Testis (tissue), 3 donors: ENCODE results near the gene ACER2. TPM values are rescaled to one million over a fixed set of nuclear protein-coding genes. Genes with fewer than 3 reads are reported as not detected.

Experiments used
- DNase-seq: peaks from one replicate; pipeline ENCODE4 v3.0.0-alpha.2; 2019
- H3K27ac ChIP-seq, 2 donors: fragments of 200-600 bp; sonication (generic); one replicate each; pipeline ENCODE4 v1.5.1; 2019
- H3K27me3 ChIP-seq: fragments of 200-600 bp; sonication (generic); one replicate; pipeline ENCODE4 v1.5.1; 2019
- H3K36me3 ChIP-seq: fragments of 200-600 bp; sonication (generic); one replicate; pipeline ENCODE4 v1.5.1; 2017; ENCODE audit warnings: low read depth; ENCODE audit errors: missing control alignments
- H3K4me1 ChIP-seq: fragments of 200-600 bp; sonication (generic); one replicate; pipeline ENCODE4 v1.5.1; 2019
- H3K4me3 ChIP-seq, 2 donors: fragments of 200-600 bp; sonication (generic); one replicate each; pipeline ENCODE4 v1.5.1; 2017 to 2019
- H3K9me3 ChIP-seq: fragments of 200-600 bp; sonication (generic); one replicate; pipeline ENCODE4 v1.5.1; 2017
- POLR2A ChIP-seq: fragments of 450-650 bp; IDR thresholded peaks from one replicate; pipeline ENCODE4 v1.6.1; 2017; ENCODE audit warnings: antibody characterized with exemption, mild to moderate bottlenecking, moderate library complexity
- WGBS, 2 donors: methylation state at CpG; one replicate each; pipeline ENCODE4 v1.1.5; 2018; 5-methylcytosine and 5-hydroxymethylcytosine counted together
- intact Hi-C: fragments of 100-400 bp; cut with DNase I; formaldehyde crosslinking; loops from one replicate; pipeline ENCODE4 v1.15.1; 2023; ENCODE audit warnings: low total_unique reads
- polyA plus RNA-seq: library from polyadenylated mRNA; stranded (reverse); fragments of 350-450 nt; fragmentation: Illumina TruSeq; extraction: RNeasy Lipid Tissue Mini Kit (QIAGEN cat#74804); gene quantifications from one replicate; pipeline ENCODE4 v1.2.3, GENCODE V29; 2014; ENCODE audit warnings: low read depth, low replicate concordance; ENCODE audit not compliant: insufficient read depth
- total RNA-seq, 2 donors: library from RNA; depleted of rRNA; stranded (reverse); fragments of >200 nt; gene quantifications; one replicate each; pipeline ENCODE4 v1.2.3, GENCODE V29; 2016
- TF ChIP-seq, protein P1 (sequence below), 3 experiments: fragments of 450-650 bp in 2 of 3; fragments of 200-600 bp in 1 of 3; sonication (generic) in 1 of 3; IDR thresholded peaks; one replicate each; pipeline ENCODE4 v1.5.1; 2016 to 2019; ENCODE audit warnings: antibody characterized with exemption in 3 of 3, mild to moderate bottlenecking in 2 of 3, moderate library complexity in 1 of 3

The ACER2 gene
- total and polyA plus RNA-seq, 3 donors from 2014 or later: 3.8 to 5.5 (median 4.4) TPM

- TF ChIP-seq POLR2A: no peak
- TF ChIP-seq, protein P1, sequence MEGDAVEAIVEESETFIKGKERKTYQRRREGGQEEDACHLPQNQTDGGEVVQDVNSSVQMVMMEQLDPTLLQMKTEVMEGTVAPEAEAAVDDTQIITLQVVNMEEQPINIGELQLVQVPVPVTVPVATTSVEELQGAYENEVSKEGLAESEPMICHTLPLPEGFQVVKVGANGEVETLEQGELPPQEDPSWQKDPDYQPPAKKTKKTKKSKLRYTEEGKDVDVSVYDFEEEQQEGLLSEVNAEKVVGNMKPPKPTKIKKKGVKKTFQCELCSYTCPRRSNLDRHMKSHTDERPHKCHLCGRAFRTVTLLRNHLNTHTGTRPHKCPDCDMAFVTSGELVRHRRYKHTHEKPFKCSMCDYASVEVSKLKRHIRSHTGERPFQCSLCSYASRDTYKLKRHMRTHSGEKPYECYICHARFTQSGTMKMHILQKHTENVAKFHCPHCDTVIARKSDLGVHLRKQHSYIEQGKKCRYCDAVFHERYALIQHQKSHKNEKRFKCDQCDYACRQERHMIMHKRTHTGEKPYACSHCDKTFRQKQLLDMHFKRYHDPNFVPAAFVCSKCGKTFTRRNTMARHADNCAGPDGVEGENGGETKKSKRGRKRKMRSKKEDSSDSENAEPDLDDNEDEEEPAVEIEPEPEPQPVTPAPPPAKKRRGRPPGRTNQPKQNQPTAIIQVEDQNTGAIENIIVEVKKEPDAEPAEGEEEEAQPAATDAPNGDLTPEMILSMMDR (IDR thresholded peaks at IDR 0.05): no peak
- 86 to 91% methylated on average over 2 of the region's 2 CpGs for WGBS, 2 donors
- no peak for DNase-seq
- Histone ChIP-seq H3K4me1 (no peaks in the 10 kb centered on the region), H3K27me3 (no peaks in the 10 kb centered on the region), H3K27ac (no peak overlapping the region), H3K36me3 (no peaks in the 10 kb centered on the region), H3K4me3 (no peak overlapping the region), H3K9me3 (no peaks in the 10 kb centered on the region)
- intact Hi-C loops: no loop called here
These were observed 76.4 kb downstream of the ACER2 start for GRCh38 chr9:19485193-19485592.

DNA sequence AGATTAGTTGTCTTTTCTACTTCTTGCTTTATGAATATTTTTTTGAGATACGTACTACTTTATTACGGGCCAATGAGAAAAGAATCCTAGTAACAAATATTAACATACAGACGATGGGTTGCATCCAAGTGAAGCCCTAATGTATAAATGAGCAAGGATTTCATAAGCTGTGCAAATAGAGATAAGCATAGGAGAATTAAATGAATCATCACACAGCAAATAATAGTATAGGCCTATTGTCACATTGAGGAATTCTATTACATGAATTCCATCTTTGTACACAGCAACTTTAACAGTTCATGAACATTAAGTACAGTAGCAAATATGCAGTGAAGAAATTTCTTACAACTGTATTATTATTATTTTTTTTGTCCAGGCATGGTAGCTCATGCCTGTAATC lies 78.0 kb downstream of the ACER2 start:
- intact Hi-C loops: no loop called here
- Histone ChIP-seq H3K9me3 (no peaks in the 10 kb centered on the region), H3K4me1 (no peaks in the 10 kb centered on the region), H3K27me3 (no peaks in the 10 kb centered on the region), H3K4me3 (no peak overlapping the region), H3K36me3 (no peaks in the 10 kb centered on the region), H3K27ac (no peak overlapping the region)
- TF ChIP-seq POLR2A: no peak
- TF ChIP-seq, protein P1 (IDR thresholded peaks at IDR 0.05): no peak
- DNase-seq: no peak
- 96 to 97% methylated on average over 3 of the region's 3 CpGs for WGBS, 2 donors

- no peak for DNase-seq
- H3K9me3 ChIP-seq: no peaks in the 10 kb centered on the region
- 80 to 84% methylated on average over 2 of the region's 2 CpGs for WGBS, 2 donors
- intact Hi-C loops: no loop called here
- TF ChIP-seq, protein P1 (IDR thresholded peaks at IDR 0.05): no peak
- TF ChIP-seq POLR2A: no peak
- no peak overlapping the region for H3K4me3 ChIP-seq
- no peak overlapping the region for H3K27ac ChIP-seq
- no peaks in the 10 kb centered on the region for H3K27me3 ChIP-seq
- no peaks in the 10 kb centered on the region for H3K4me1 ChIP-seq
- no peaks in the 10 kb centered on the region for H3K36me3 ChIP-seq
These were observed 79.9 kb downstream of the ACER2 start for GRCh38 chr9:19488721-19489120.

DNA sequence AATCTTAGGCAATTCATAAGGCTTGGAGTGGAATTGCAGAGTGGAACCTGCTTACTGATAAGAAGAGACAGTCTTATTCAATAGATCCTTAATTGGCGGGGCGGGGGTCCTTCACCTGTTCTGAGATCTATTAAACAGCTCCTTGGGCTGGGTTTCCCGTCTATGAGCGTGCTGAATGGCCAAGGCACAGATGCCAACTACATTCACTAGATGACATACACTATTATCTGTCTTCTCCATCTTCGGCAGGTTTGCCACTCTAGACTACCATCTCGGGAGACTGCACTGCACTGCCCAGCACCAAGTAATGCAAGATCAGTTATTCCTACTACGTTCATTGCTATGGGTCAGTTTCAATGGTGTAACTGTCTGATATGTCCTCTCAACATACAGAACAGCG lies 81.5 kb downstream of the ACER2 start:
- no peaks in the 10 kb centered on the region for H3K4me1 ChIP-seq
- no peaks in the 10 kb centered on the region for H3K27me3 ChIP-seq
- TF ChIP-seq, protein P1 (IDR thresholded peaks at IDR 0.05): no peak
- intact Hi-C loops: no loop called here
- no peak for DNase-seq
- H3K4me3 ChIP-seq: no peak overlapping the region
- no peaks in the 10 kb centered on the region for H3K36me3 ChIP-seq
- H3K27ac ChIP-seq: no peak overlapping the region
- 93% methylated on average over 8 of the region's 8 CpGs for WGBS, 2 donors
- H3K9me3 ChIP-seq: no peaks in the 10 kb centered on the region

DNA sequence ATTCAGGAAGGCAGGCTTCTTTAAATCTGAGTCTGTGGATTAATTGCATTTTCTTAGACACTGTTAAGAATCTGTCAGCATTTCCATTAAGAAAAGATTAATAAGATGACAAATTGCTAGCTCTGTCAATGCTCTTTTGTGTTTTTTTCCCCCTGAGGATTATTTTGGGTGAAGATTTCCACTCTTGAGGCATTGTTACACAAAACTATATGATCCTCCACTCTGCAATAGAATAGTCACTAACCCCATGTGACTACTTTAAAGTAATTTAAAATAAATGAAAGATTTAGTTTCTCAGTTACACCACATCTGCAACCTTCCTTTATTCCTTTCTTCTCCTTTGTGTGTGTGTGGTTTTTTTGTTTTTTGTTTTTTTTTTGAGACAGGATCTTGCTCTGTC lies 82.0 kb downstream of the ACER2 start:
- H3K27me3 ChIP-seq: no peaks in the 10 kb centered on the region
- intact Hi-C loops: no loop called here
- H3K27ac ChIP-seq: no peak overlapping the region
- H3K36me3 ChIP-seq: no peaks in the 10 kb centered on the region
- H3K4me3 ChIP-seq: no peak overlapping the region
- TF ChIP-seq, protein P1 (IDR thresholded peaks at IDR 0.05): no peak
- TF ChIP-seq POLR2A: no peak
- no peak for DNase-seq
- H3K4me1 ChIP-seq: no peaks in the 10 kb centered on the region
- no peaks in the 10 kb centered on the region for H3K9me3 ChIP-seq
